Right cardiac atrium (tissue), 5 donors: ENCODE results near the gene TIAM2. TPM values are rescaled to one million over a fixed set of nuclear protein-coding genes. Genes with fewer than 3 reads are reported as not detected.

ENCODE experiments used
- ATAC-seq, 2 donors: fragments of 200-7000 bp; cut with Tn5 transposase; one replicate each; pipeline versions ENCODE4 v1.8.0 to v1.9.1; 2020; ENCODE audit warnings: moderate library complexity in 2 of 2, mild to moderate bottlenecking in 1 of 2
- DNase-seq, 3 donors: peaks; one replicate each; pipeline ENCODE4 v3.0.0-alpha.2; 2020
- H3K27ac ChIP-seq: one replicate; pipeline ENCODE4 v1.5.1; 2013; ENCODE audit warnings: mild to moderate bottlenecking, low read length, control low read depth, moderate library complexity
- H3K27me3 ChIP-seq: one replicate; pipeline ENCODE4 v1.6.1; 2013; ENCODE audit not compliant: control insufficient read depth, insufficient read depth
- H3K4me1 ChIP-seq: one replicate; pipeline ENCODE4 v1.6.1; 2013; ENCODE audit warnings: low read length; ENCODE audit not compliant: control insufficient read depth, insufficient read depth
- H3K4me3 ChIP-seq: one replicate; pipeline ENCODE4 v1.5.1; 2013; ENCODE audit warnings: low read length, control low read depth
- H3K9me3 ChIP-seq: one replicate; pipeline ENCODE4 v1.6.1; 2013; ENCODE audit warnings: low read length; ENCODE audit not compliant: control insufficient read depth
- WGBS: extraction: QIAGEN DNeasy Blood & Tissue Kit; methylation state at CpG from one replicate; pipeline ENCODE4 v1.1.7; 2013; 5-methylcytosine and 5-hydroxymethylcytosine counted together
- intact Hi-C, 4 donors: fragments of 100-400 bp; cut with DNase I; formaldehyde crosslinking; loops; one replicate each; pipeline versions ENCODE4 v1.11.0 to v1.14.0; 2022 to 2023
- polyA plus RNA-seq: library from polyadenylated mRNA; stranded (reverse); fragments of 200-250 nt; gene quantifications from one replicate; pipeline ENCODE4 v1.2.3, GENCODE V29; 2013
- total RNA-seq, 4 donors: library from RNA; stranded (reverse); fragmentation: NEBNext Ultra II Directional; extraction: Animal tissue kit (Norgen Biotek cat#: 25700); gene quantifications; one replicate each; pipeline ENCODE4 v1.2.1, GENCODE V29; 2021
- donor health status: healthy with polysubstance abuse.
- donor health status: DM: no; HTN: yes; CAD: no.
- donor health status: DM: no; HTN: no; CAD: no.
- donor health status: DM: no; HTN: yes; CAD: no; lungs with severe emphysema.
- donor health status: DM: yes; HTN: yes; CAD: no.

TIAM2 gene
- total and polyA plus RNA-seq, 5 donors, result 6.6 to 13.9 (median 11.8) TPM

DNA sequence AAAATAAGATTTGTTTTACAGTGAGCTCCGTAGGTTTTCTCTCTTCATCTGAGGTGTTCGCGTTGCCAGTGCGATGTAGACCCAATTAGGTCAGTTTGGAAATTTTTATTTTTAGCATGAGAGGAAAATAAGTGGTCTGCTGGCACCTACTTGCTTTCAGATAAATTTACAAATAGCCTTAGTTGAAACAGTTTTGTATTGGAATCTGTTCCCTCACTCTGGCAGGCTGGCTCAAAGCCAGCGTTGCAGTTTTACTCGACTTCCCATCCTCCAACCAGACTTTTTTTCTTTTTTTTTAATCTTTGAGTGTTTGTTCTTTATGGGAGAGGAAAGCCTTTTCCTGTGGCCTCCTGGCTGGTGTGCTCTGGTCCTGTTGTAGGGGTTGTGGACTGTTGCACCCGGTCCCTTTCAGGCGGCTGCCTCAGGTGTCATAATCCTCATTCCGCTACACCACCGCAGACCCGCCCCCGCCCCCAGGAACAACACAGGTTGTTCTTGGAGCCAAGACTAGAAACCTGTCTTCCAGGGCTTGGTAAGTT, 46.7 kb downstream of the TIAM2 start:
- ATAC-seq, result peak in 1 of 2 donors; percentile 46
- no peak overlapping the region for H3K27ac ChIP-seq
- 55% methylated on average over 12 of the region's 12 CpGs for WGBS
- peak in 2 of 3 donors; percentile 43 to 75 for DNase-seq
- H3K4me1 ChIP-seq, result no peaks in the 10 kb centered on the region
- H3K4me3 ChIP-seq, result no peak overlapping the region
- intact Hi-C loops, result no loop called here
- no peaks in the 10 kb centered on the region for H3K9me3 ChIP-seq
- H3K27me3 ChIP-seq, result no peaks in the 10 kb centered on the region

DNA sequence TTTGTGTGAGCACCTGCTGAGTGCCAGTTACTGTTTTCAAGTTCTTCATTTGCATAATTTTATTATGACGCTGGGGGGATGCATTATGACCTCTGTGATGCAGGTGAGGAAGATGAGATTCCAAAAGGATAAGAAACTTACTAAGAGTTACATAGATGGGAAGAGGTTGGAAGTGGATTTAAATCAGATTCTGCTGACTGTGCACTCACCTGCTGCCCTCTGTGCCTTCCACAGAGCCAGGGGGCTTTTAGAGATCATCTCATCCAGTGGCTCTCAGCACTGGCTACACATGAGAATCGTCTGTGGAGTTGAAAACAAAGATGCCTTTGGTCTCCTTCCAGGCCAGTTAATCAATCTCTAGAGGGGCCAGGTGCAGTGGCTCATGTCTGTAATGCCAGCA, 47.9 kb downstream of the TIAM2 start:
- intact Hi-C loops, result no loop called here
- H3K9me3 ChIP-seq, result no peaks in the 10 kb centered on the region
- DNase-seq (no peak), ATAC-seq (no peak)
- no peak overlapping the region for H3K27ac ChIP-seq
- H3K27me3 ChIP-seq, result no peaks in the 10 kb centered on the region
- 85% methylated on average over 2 of the region's 2 CpGs for WGBS
- no peak overlapping the region for H3K4me3 ChIP-seq
- no peaks in the 10 kb centered on the region for H3K4me1 ChIP-seq

- H3K4me1 ChIP-seq, result no peaks in the 10 kb centered on the region
- intact Hi-C loops, result no loop called here
- no peak for ATAC-seq
- no peaks in the 10 kb centered on the region for H3K9me3 ChIP-seq
- H3K4me3 ChIP-seq, result no peak overlapping the region
- H3K27me3 ChIP-seq, result no peaks in the 10 kb centered on the region
- no peak for DNase-seq
- 88% methylated on average over 9 of the region's 9 CpGs for WGBS
- no peak overlapping the region for H3K27ac ChIP-seq
These were observed 50.7 kb downstream of the TIAM2 start for GRCh38 chr6:155045561-155046404.

DNA sequence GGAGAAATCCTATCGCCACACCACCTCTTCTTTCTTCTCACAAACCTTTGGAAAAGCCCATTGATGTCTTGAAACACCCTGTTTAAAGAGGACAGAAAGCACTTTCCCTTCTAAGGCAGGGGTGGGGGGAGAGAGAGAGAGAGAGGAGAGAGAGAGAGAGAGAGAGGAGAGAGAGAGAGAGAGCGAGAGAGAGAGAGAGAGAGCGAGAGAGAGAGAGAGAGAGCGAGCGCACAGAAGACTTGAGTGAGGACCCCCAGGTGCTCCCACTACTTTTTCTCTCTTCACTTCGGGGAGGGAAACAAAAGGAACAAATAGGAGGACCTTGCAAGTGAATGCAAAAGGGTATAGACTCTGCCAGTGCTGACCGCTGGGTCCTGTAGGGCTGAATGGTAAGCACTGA, 52.4 kb downstream of the TIAM2 start:
- no peaks in the 10 kb centered on the region for H3K27me3 ChIP-seq
- intact Hi-C loops, result no loop called here
- no peak for DNase-seq
- ATAC-seq, result no peak
- WGBS, result 75% methylated on average over 7 of the region's 7 CpGs
- H3K9me3 ChIP-seq, result no peaks in the 10 kb centered on the region
- H3K27ac ChIP-seq, result no peak overlapping the region
- H3K4me1 ChIP-seq, result no peaks in the 10 kb centered on the region
- no peak overlapping the region for H3K4me3 ChIP-seq

DNA sequence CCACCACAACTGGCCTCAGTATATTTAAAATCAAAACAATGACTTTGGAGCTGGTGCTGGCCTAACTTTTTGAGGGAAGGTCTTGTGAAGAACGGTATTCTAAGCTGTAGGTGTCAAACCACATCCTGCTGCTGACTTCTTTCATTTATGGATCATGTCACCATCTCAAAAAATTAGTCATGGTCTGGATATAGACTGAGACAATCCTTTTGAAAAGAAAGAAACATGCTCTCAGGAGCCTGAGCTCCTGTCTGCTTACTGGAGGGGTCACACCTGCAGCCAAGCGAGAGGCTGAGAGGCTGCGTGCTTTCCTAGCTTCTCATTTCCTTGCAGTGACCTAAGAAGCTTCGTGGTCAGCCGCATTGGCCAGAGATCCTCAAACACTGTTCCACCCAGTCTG, 55.2 kb downstream of the TIAM2 start:
- ATAC-seq, result peak in 1 of 2 donors; percentile 49
- intact Hi-C loops, result no loop called here
- no peaks in the 10 kb centered on the region for H3K4me1 ChIP-seq
- no peaks in the 10 kb centered on the region for H3K9me3 ChIP-seq
- no peak overlapping the region for H3K4me3 ChIP-seq
- 88% methylated on average over 5 of the region's 5 CpGs for WGBS
- DNase-seq, result no peak
- H3K27me3 ChIP-seq, result no peaks in the 10 kb centered on the region
- no peak overlapping the region for H3K27ac ChIP-seq

DNA sequence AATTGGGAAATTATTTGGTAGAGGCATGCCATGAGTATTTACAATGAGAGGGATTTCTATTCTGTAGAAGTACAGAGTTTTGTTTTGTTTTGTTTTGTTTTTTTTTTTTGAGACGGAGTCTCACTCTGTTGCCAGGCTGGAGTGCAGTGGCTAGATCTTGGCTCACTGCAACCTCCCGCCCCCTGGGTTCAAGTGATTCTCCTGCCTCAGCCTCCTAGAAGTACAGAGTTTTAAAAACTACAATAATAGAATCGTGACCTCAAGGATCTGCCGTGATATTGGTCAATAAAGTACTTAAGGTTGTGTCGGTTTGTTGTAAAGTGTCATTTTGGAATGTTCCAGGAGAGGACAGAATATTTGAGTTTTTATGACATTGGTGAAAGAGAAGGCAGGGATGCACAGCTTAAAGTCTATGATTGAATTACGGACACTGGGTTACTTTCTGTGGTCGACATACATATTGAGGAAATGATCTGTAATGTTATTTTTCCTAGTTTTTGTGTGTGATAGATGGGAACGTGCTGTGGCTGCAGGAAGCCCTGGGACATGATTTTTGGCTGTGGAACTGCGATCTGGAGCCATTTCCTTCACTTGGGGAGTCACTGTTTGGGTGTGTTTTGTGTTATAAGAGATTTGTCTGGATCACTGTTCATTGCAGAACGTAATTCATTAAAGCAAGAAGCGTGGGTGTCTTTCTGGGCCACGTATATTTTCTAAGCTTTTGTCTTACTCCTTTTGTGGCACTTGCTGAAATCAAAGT, 59.6 kb downstream of the TIAM2 start:
- ATAC-seq (peak; percentile 36 to 73), DNase-seq (no peak)
- no peaks in the 10 kb centered on the region for H3K9me3 ChIP-seq
- no peak overlapping the region for H3K27ac ChIP-seq
- no peaks in the 10 kb centered on the region for H3K27me3 ChIP-seq
- H3K4me3 ChIP-seq, result no peak overlapping the region
- peaks cover 1% of the 10 kb centered on the region for H3K4me1 ChIP-seq
- 36% methylated on average over 12 of the region's 12 CpGs for WGBS
- intact Hi-C loops, result no loop called here

- 86% methylated on average over 2 of the region's 2 CpGs for WGBS
- H3K27ac ChIP-seq, result no peak overlapping the region
- no peaks in the 10 kb centered on the region for H3K27me3 ChIP-seq
- H3K4me3 ChIP-seq, result no peak overlapping the region
- ATAC-seq, result no peak
- peaks cover 1% of the 10 kb centered on the region for H3K4me1 ChIP-seq
- no peaks in the 10 kb centered on the region for H3K9me3 ChIP-seq
- DNase-seq, result no peak
- intact Hi-C loops, result no loop called here
These were observed 60.6 kb downstream of the TIAM2 start for GRCh38 chr6:155055729-155056128.

DNA sequence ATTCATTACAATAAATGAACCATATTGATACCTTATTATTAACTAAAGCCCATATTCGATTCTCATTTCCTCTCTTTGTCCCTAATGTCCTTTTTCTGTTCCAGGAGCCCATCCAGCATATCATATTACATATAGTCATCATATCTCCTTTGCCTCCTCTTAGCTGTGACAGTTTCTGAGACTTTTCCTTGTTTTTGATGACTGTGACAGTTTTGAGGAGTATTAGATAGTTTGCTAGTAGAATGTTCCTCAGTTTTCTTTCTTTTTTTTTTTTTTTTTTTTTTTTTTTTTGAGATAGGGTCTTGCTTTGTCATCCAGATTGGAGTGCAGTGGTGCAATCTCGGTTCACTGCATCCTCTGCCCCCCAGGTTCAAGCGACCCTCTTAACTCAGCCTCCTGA, 61.6 kb downstream of the TIAM2 start:
- intact Hi-C loops, result no loop called here
- Histone ChIP-seq H3K27ac (no peak overlapping the region), H3K27me3 (no peaks in the 10 kb centered on the region), H3K4me1 (peaks cover 1% of the 10 kb centered on the region), H3K9me3 (no peaks in the 10 kb centered on the region), H3K4me3 (no peak overlapping the region)
- WGBS, result 91% methylated on average over 3 of the region's 3 CpGs
- no peak for ATAC-seq
- no peak for DNase-seq

DNA sequence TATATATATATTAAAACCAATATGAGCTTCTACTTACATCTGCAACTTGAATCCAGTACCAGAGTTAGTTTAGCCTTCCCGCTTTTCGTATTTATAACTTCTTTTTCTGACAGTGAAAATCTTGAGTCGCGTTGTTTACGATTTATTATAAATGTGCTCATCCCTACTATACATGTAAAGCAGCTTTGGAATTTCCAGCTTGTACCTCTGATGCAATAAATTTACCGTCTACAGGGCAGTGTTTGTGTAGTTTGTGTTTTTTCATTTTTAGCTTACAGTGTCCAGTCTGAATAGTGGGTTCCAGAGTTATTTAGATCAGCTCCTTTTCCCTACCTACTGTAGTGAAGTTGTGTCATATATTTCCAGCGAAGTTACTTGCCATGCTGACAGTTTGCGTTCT, 66.3 kb downstream of the TIAM2 start:
- H3K27ac ChIP-seq, result no peak overlapping the region
- DNase-seq (no peak), ATAC-seq (no peak)
- H3K4me3 ChIP-seq, result no peak overlapping the region
- H3K4me1 ChIP-seq, result no peaks in the 10 kb centered on the region
- H3K27me3 ChIP-seq, result no peaks in the 10 kb centered on the region
- no peaks in the 10 kb centered on the region for H3K9me3 ChIP-seq
- WGBS, result 96% methylated on average over 8 of the region's 8 CpGs
- intact Hi-C loops, result no loop called here

GRCh38 chr6:155062866-155063341, 67.8 kb downstream of the TIAM2 start:
- no peak overlapping the region for H3K4me3 ChIP-seq
- no peak overlapping the region for H3K27ac ChIP-seq
- no peaks in the 10 kb centered on the region for H3K27me3 ChIP-seq
- no peaks in the 10 kb centered on the region for H3K9me3 ChIP-seq
- no peak for DNase-seq
- no peaks in the 10 kb centered on the region for H3K4me1 ChIP-seq
- intact Hi-C loops, result no loop called here
- ATAC-seq, result no peak
- WGBS, result 75% methylated on average over 1 of the region's 1 CpG

DNA sequence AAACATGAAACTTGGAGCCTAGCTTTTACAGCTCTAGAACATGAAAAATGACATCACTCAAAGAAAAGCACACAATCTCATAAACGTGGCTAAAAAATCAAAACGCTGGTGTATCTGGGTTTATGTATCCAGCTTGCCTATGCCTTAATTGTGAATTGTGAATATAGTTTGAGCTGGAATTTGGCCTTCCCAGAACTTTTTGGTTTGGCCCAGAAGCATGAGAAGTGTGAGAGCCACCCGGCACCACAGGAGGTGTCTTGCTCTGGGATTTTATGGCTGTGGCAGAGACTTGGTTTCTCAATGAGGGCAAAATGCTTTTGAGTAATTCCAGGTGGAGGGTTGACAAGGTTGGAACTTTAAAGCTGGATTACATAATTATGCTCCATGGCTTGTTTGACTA, 69.2 kb downstream of the TIAM2 start:
- 69% methylated on average over 3 of the region's 3 CpGs for WGBS
- Histone ChIP-seq H3K27me3 (no peaks in the 10 kb centered on the region), H3K9me3 (no peaks in the 10 kb centered on the region), H3K27ac (no peak overlapping the region), H3K4me3 (no peak overlapping the region), H3K4me1 (no peaks in the 10 kb centered on the region)
- DNase-seq (no peak), ATAC-seq (no peak)
- intact Hi-C loops, result no loop called here
